Stimulated activated CD8-positive, alpha-beta memory T cell treated with anti-CD3 and anti-CD28 coated beads, Interleukin-7, amount 100 ng/mL, for 1 hour (primary cell): Measurements from ENCODE around the gene LRRC4.

ENCODE experiments used
- DNase-seq, 2 donors: peaks; one replicate each; pipeline ENCODE4 v3.0.0-alpha.2; 2020; ENCODE audit warnings: low read depth in 2 of 2

Gene LRRC4

GRCh38 chr7:128031901-128032604 lies 816 bp upstream of the LRRC4 start:
- peak; percentile 4 to 7 for DNase-seq

DNA sequence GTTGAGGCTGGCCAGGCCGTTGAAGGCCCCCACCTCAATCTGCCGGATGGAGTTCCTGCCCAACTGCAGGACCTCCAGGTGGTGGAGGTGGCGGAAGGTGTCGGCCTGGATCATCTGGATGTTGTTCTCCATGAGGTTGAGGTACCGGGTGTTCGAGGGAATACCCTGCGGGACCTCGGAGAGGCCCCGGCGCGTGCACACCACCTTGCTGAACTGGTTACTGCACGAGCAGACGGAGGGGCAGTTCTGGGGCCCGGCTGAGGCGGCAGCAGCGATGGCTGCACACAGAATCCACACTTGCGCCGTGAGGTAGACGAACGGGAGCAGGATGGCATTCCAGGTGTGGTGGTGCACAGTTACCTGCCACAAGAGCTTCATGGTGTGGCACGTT lies 979 bp downstream of the LRRC4 start:
- no peak for DNase-seq

DNA sequence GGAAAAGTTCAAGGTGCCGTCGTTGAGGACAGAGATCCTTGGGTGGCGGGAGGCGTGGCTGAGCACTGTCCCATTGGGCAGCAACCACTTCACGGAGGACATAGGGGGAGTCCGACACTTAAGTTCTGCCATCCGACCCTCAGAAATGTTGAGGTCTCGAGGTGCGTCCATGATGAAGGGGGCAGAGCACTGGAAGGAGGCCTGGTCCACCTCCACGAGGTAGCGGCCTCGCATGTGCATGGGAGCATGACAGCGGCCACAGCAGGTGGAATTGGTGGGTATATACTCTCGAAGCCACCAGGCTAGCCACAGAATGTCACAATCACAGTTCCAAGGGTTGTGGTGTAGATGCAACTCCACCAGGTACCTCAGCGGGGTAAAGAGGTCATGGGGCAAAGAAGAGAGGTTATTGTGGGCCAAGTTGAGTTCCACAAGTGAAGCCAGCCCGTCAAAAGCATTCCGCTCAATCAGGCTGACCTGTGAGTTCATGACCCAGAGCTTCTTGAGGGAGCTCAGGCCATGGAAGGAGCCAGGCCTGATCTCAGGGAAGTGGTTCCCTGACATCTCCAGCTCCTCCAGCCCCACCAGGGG lies 1.7 kb downstream of the LRRC4 start:
- no peak for DNase-seq

DNA sequence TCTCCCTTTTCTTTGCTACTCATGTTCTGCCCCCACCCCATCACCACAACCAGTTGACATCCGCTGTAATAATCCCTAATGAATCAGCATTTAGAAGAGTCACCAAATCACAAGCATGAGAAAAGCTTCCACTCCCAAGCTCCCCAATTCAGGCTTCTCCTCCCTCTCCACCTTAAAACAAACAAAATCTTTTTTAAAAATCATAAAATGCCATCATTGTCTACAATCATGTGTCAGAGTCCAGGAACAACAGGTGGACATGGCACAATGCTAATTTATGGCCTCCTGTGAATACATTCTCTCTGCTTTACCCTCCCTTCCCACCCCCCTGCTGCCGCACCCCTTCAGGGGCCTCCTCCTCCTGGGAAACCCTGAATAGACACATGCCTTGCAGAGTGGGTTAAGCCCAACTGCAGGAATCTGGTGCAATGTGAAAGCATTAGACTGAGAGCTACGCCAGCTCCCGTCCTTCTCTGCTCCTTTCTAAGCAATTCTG lies 3.7 kb downstream of the LRRC4 start:
- DNase-seq = no peak

- DNase-seq = no peak
Measured at GRCh38 chr7:128026551-128026950, 4.7 kb downstream of the LRRC4 start.

DNA sequence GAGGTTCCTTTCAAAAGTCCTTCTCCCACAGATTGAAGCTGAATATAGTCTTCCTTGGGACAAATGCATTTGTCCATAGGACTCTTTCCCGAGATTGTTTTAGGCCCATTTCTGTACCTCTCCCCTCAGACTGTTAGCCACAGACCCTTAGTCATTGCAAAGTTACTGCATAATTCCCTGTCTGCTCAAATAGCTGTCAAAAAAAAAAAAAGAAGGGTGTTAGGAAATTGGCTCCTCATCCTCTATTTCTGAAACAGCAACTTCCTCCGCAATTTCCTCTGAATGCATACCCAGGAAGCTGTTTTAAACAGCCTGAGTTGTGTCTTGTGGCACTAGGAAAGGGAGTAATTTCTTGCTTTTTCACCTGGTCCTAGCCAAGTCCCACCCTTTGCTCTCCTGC lies 5.4 kb downstream of the LRRC4 start:
- no peak for DNase-seq

GRCh38 chr7:128025380-128025779 lies 5.9 kb downstream of the LRRC4 start:
- DNase-seq = no peak

DNA sequence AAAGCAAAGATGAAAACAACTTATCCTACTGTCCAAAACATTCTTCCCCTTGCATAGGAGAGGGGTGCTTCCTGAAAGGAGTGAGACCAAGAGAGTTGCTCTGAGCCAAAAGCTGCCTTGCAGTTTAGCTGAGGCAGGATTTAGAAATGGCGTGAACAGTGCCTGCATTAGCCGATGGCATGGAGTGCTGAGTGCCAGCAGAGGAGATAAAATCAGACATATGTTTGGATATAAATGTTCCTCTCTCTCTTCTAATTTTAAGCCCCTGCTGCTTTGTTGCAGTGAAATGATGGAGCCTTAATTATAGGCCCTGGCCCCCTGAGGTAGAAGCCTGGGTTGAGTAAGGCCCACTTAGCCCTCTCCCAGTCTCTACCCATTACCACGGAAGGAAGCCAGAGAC lies 7.1 kb downstream of the LRRC4 start:
- DNase-seq = no peak

DNA sequence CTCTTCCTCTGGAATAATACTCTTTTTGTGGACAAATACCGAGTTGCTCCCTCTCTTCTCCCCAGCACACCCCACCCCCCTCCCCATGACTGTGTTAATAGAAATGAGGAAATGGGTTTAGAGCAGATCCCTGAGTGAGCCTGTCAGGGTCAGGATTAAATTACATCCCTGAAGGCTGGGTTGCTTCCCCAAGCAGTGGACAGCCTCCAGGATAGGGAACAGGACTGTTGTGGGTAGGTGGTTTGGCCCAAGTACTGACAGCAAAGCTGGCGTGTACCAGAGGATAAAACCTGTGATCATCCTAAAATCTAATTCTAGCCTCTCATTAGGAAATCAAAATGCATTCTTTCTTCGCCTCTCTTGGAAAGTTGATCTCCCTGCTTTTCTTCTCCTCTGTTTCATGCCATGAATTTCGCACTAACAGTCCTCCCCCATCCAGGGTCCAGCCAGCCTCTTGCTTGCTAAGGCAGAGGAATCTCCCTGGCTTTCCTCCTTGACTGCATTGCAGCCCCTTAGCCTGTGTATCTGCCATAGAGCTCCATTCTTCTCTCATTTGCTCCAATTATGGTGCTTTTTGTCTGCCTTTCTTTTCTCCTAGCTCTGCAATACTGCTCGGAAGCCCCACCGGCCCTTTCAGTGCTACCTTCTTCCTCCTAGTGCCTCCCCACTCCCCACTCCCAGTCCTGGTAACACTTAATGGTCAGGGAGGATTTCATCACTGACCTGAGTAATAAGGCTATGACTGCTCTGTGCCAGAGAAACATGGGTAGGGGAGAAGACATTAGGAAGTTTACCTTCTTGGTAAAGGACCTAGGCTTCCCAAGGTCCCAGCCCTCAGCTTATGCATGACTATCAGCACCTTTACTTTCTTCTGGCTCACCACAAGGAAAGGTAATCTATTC lies 8.4 kb downstream of the LRRC4 start:
- DNase-seq = no peak

DNA sequence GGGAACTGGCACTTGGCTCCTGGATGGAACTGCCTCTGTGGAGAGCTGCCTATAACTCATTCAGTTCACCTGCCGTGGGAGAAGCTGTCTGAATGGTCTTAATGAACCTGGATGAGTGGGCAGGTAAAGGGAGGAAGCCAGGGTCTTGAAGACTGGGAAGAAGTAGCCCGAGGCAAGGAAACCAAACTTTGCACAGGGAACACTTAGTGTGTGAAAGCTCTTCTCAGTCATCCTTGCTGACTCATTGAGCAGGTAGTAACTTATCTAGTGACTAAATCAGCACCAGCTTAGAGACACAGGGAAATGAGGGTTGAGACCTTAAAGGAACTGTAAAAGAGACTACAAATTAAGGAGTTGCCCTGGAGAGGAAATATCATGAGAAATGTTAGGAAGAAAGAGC lies 9.9 kb downstream of the LRRC4 start:
- DNase-seq = no peak

DNA sequence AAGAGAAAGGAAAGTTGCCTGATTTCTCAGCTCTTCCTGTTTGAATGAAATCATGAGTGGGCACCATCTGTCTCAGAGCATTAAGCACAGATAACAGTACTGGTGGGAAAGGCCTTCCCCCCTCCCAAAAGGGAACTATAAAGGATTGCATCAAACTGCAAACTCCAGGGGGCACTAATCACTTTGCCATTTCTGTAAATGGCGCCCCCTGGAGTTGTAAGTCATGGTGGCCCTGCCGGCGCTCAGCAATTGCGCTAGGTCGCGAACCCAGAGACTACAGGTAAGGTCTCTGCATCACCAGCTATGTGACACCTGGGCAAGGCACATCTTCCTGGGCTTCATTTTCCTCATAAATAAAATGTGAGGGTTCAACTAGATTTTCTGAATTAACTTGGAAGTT lies 11.1 kb downstream of the LRRC4 start:
- DNase-seq = no peak

DNA sequence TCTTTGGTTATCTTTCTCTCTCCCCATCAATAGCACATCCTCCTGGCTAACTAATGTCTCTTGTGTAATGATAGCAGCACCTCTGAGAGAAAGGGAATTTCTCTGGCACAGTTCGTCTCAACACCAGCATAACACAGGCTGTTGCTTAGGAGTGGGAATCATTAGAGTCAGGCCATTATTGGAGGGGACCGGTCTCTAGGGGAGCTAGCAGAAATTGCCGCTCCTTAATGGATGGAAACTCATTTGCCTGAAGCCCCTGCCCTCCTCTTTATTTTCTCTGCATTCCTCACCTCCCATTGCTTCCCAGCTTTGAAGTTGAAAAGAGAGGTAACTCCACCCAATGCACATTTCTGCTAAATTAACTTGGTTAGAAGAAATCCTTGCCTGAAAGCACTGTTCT lies 11.9 kb downstream of the LRRC4 start:
- DNase-seq = no peak

DNA sequence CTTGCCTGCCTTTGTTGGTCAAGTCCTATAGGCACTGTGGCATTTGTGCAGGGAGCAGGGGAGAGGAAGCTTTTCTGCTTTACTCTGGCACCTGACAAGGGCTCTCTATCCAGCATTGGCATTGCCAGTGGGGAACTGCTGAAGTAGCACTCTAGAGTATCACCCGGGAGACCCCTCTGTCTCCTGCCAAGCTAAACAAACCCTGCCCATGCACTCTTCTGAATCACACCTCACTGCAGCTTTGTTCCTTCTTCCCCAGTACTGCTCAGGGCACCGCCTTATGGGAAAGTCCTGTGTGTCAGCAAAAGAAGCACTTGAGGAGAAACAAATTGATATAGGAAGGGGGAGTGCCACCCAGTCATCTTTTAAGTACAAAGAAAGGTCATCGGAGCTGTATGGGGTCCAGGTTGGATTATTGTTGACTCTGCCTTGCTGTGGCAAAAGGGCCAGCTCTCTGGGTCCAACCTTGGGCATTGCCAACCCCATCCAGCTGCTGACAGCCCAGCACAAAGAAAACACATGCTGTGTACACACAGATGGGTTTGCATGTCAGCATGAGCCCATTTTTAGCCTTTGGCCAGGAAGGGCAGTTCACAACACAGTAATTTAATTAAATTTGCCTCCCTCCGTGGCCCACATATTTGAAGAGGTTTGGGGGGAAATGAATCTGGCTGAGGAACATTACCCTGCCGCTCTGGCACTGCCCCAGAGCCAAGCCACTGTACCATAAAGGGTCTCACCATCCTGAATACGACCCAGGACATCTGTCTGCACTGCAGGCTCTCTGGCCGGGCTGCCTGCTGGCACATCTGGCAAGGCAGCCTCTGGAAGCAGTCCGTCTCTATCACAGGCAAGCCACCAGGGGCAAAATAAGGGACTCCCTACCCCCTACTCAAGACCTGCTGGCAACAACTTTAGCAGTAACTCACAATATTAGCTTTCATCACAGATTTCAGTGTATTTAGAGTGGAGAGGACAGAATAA lies 13.1 kb downstream of the LRRC4 start:
- DNase-seq = no peak

GRCh38 chr7:128017460-128017859 lies 13.8 kb downstream of the LRRC4 start:
- no peak for DNase-seq

- DNase-seq = no peak
Measured at GRCh38 chr7:128014811-128015210, 16.4 kb downstream of the LRRC4 start.

GRCh38 chr7:128011131-128011661 lies 20.0 kb downstream of the LRRC4 start:
- no peak for DNase-seq

GRCh38 chr7:128010391-128011127 lies 20.7 kb downstream of the LRRC4 start:
- no peak for DNase-seq

GRCh38 chr7:128008744-128009143 lies 22.5 kb downstream of the LRRC4 start:
- DNase-seq = no peak

GRCh38 chr7:128008141-128008540 lies 23.1 kb downstream of the LRRC4 start:
- DNase-seq = no peak

- no peak for DNase-seq
Measured at GRCh38 chr7:128007303-128007680, 23.9 kb downstream of the LRRC4 start.
